Astrocyte of the cerebellum (primary cell): ENCODE data around the gene HECTD4.

Experiments used
- DNase-seq: peaks from one replicate; pipeline ENCODE4 v3.0.0-alpha.2; 2011; ENCODE audit warnings: low read depth
- H3K4me3 ChIP-seq: 2 replicates; pipeline ENCODE4 v1.5.1; 2011; ENCODE audit warnings: mild to moderate bottlenecking, low read depth, low read length, moderate library complexity
- CTCF ChIP-seq: IDR thresholded peaks from 2 replicates; pipeline ENCODE4 v1.5.1; 2012; ENCODE audit warnings: low read length, low read depth, moderate library complexity, mild to moderate bottlenecking; ENCODE audit errors: missing control alignments
- in situ Hi-C: cut with HindIII; loops from 2 replicates; pipeline ENCODE4 v1.10.0; 2017; ENCODE audit warnings: low sequenced_read_pairs

Gene HECTD4

GRCh38 chr12:112325622-112326207 is 56.5 kb downstream of the HECTD4 start:
- in situ Hi-C loops: no loop called here
- no peak for TF ChIP-seq CTCF
- no peak for DNase-seq
- no peak overlapping the region for H3K4me3 ChIP-seq

DNA sequence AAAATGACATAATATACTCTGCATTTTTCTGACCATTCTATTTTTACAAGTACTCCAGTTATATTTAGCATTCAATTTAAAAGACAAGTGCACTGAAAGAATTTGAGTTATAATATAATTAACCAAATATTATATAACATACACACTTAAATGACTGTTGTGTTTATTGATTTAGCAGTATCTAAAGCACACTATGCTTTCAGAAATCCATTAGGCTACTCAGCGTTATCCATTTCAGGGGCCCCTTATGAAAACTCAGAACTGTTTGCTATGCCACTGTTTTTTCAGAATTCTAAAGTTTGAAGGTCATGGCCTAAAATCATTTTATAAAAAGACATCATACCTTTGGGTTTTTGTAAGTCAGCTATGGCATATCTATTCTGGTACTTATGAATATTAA is 57.1 kb downstream of the HECTD4 start:
- in situ Hi-C loops: no loop called here
- no peak for DNase-seq
- no peak overlapping the region for H3K4me3 ChIP-seq
- TF ChIP-seq CTCF: no peak

- in situ Hi-C loops: loop anchor here (5.0 kb wide), 1 partner anchor 96 kb away; no protein-coding TSS in a partner anchor
- no peak for TF ChIP-seq CTCF
- H3K4me3 ChIP-seq: no peak overlapping the region
- no peak for DNase-seq
Measured at GRCh38 chr12:112322882-112323547, 59.2 kb downstream of the HECTD4 start.

DNA sequence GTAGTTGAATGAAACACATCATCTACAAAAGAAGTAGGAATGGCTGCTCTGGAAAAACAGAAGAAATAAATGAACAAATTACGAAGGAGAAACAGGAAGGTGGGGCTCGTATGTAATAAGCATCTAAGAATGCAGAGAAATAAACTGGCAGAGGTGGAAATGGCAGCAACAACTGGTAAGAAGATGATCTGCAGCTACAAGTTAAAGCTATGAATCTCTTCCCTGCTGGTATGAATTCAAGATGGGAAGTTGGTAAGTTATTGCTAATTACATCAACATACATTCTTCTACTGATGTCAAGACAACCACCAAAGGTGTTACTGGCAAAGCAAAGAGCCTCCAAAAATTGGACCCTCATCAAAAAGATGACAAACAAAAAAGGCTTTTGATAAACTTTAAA is 59.8 kb downstream of the HECTD4 start:
- no peak overlapping the region for H3K4me3 ChIP-seq
- no peak for TF ChIP-seq CTCF
- no peak for DNase-seq
- in situ Hi-C loops: loop anchor here (5.0 kb wide), 1 partner anchor 95 kb away; no protein-coding TSS in a partner anchor

DNA sequence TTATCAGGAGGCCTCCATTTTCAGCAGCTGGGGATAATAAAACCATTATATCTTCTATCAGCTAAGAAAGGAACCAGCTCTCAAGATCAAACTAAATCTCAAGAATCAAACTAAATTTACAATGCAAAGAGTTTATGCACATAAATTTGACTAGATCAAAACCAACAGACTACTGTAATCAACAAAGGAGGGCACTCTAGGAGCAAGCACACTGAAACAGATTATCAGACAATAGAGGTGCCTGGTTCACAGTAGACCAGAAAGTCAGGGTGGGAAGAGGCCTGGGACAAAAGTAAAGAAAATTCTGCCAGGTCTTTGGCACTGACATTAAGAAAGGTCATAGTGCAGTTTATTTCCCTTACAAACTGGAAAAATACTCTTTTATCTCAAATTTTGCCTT is 61.0 kb downstream of the HECTD4 start:
- no peak for TF ChIP-seq CTCF
- in situ Hi-C loops: loop anchor here (5.0 kb wide), 1 partner anchor 94 kb away; no protein-coding TSS in a partner anchor
- DNase-seq: no peak
- H3K4me3 ChIP-seq: no peak overlapping the region

DNA sequence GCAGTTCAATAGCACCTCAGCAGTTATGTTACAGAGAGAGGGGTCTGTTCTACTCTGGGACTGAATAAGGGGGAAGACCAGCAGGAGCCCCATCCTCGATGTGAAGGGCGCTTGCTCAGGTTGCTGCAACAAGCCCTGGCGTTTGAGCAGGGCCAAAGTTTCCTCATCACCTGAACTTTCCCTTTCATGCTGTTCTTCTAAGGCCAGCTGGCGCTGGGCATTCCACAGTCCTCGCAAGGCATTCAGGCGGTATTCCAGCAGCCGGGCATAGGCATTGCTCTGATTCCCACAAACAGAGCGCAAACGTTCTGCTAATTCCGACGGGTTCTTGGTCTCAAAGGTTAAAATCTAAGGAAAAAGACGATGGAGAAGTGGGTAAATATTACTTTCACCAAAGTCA is 62.8 kb downstream of the HECTD4 start:
- no peak overlapping the region for H3K4me3 ChIP-seq
- TF ChIP-seq CTCF: no peak
- in situ Hi-C loops: no loop called here
- DNase-seq: no peak
